Measurements from ENCODE around the gene CRYZ. TPM values are rescaled to one million over a fixed set of nuclear protein-coding genes. Genes with fewer than 3 reads are reported as not detected.

CRYZ gene
- total and polyA plus RNA-seq, 2 of the 8 experiments (the other 6 are each of a cell fraction or from before 2014, with no cell fraction given), result 20.5 to 43.8 TPM

GRCh38 chr1:74717626-74718025 lies 15.2 kb downstream of the CRYZ start:
- Histone ChIP-seq H3K36me3 (ENCODE audit: control insufficient read depth in 2 of 4, insufficient read depth in 4 of 4, low read length in 3 of 4) (peaks cover 0 to 18% (median 4%) of the 10 kb centered on the region in 4 experiments; a peak in 5 of 8 replicates), H3K4me2 (ENCODE audit: insufficient read depth in 1 of 2, low read depth in 2 of 2, low read length in 2 of 2) (no peak overlapping the region), H2BK5ac (ENCODE audit: low read depth, low read length) (no peak overlapping the region), H3K23ac (ENCODE audit: insufficient read length) (no peak overlapping the region), H2AFZ (ENCODE audit: low read length) (no peak overlapping the region), H3K4ac (replicated peaks; ENCODE audit: insufficient read length, low read depth, low read length) (no peak overlapping the region), H3K9ac (replicated peaks in 1 of 4; ENCODE audit: extremely low read depth in 1 of 4, low read depth in 3 of 4, low read length in 3 of 4) (no peak overlapping the region), H3K56ac (replicated peaks; ENCODE audit: insufficient read length, low read depth, low read length) (no peak overlapping the region), H3K79me1 (ENCODE audit: low read depth, low read length) (no peaks in the 10 kb centered on the region), H3K27me3 (replicated peaks in 1 of 4; ENCODE audit: control insufficient read depth in 3 of 4, extremely low read depth in 1 of 4, insufficient read depth in 3 of 4, low read length in 3 of 4) (no peaks in the 10 kb centered on the region), H3K4me3 (ENCODE audit: extremely low read depth in 1 of 4, insufficient read depth in 2 of 4, low read depth in 3 of 4, low read length in 4 of 4) (no peak overlapping the region), H3K23me2 (ENCODE audit: low read depth, low read length) (no peaks in the 10 kb centered on the region), H2BK20ac (ENCODE audit: low read length) (no peak overlapping the region), H3K79me2 (ENCODE audit: control insufficient read depth in 1 of 2, insufficient read depth in 2 of 2, low read length in 2 of 2) (no peaks in the 10 kb centered on the region), H2BK15ac (ENCODE audit: low read length) (no peak overlapping the region), H4K5ac (ENCODE audit: insufficient read length, low read depth, low read length) (no peak overlapping the region), H2BK120ac (replicated peaks; ENCODE audit: low read depth, low read length) (no peak overlapping the region), H4K8ac (ENCODE audit: extremely low read depth, insufficient read depth, low read length) (no peak overlapping the region), H2AK5ac (ENCODE audit: low read depth, low read length) (no peak overlapping the region), H3K9me3 (ENCODE audit: insufficient read depth in 2 of 2, low read depth in 1 of 2, low read length in 1 of 2) (no peaks in the 10 kb centered on the region), H2BK12ac (ENCODE audit: low read depth, low read length) (no peak overlapping the region), H3K14ac (ENCODE audit: insufficient read length) (no peak overlapping the region), H3K18ac (ENCODE audit: extremely low read depth, low read length) (no peak overlapping the region), H3K4me1 (replicated peaks in 1 of 4; ENCODE audit: control insufficient read depth in 3 of 4, insufficient read depth in 4 of 4, low read length in 3 of 4) (no peaks in the 10 kb centered on the region), H4K20me1 (replicated peaks in 1 of 2; ENCODE audit: control insufficient read depth in 1 of 2, insufficient read depth in 2 of 2, low read length in 2 of 2) (peaks cover 0 to 2% of the 10 kb centered on the region in 2 experiments), H3K27ac (ENCODE audit: low read depth, low read length) (no peak overlapping the region), H4K91ac (replicated peaks; ENCODE audit: insufficient read length, low read length) (no peak overlapping the region)
- FAIRE-seq (no peak), DNase-seq (ENCODE audit: low read depth in 1 of 2, low spot score in 2 of 2) (no peak)
- POLR2A ChIA-PET (ENCODE audit: partially characterized antibody), result no interaction called here
- CTCF ChIA-PET (ENCODE audit: partially characterized antibody), result interaction anchor here (0.7 to 1.6 kb wide), 4 partner anchors 8 to 29 kb away, joined by 3 to 7 read pairs (median 4); no protein-coding TSS in a partner anchor
- WGBS, 2 experiments (ENCODE audit: extremely low coverage in 1 of 2, insufficient coverage in 1 of 2, insufficient read length in 1 of 2, insufficient replicate concordance in 2 of 2, low coverage in 1 of 2, low lambda C conversion rate in 2 of 2, missing lambda C conversion rate in 1 of 2), result 94% methylated on average over 2 of the region's 2 CpGs; no CpG with 5 or more reads in 1 of the 2 experiments
- TF ChIP-seq SP2 (IDR thresholded peaks at IDR 0.05; ENCODE audit: low read length) (no peak), HDAC2 (IDR thresholded peaks at IDR 0.05; ENCODE audit: borderline replicate concordance in 1 of 2, low read depth in 2 of 2, low read length in 2 of 2) (no peak), BACH1 (IDR thresholded peaks at IDR 0.05; ENCODE audit: low read length) (no peak)
